TTC549 (cell line): Measurements from ENCODE around the gene SMAD1.
"Not testable (repeated sequence)": the region's sequence is repeated elsewhere in the genome, so short reads cannot be mapped to it uniquely, and the experiment has no call there.

Experiments used
- FAIRE-seq: peaks from 2 replicates; lab custom pipeline; 2012; peaks lifted over from hg19 to GRCh38; lab: Jason Lieb, UNC

SMAD1 gene

DNA sequence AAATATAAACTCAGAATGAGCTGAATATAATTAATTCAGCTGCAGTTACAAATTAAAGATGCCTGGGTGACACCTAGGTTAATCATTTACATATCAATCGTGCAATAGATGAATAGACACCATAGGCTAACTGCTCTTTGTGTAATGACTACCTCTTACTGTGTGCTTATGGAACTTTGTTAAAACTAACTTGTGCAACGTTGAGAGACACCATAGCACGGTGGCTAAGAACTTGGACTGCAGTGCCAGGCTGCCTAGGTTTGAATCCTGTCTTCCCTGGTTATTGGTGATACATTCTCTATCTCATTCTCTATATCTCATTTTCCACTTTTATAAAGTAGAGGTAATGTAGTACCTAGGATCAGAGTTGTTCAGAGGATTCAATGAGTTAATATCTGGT is 46.9 kb downstream of the SMAD1 start:
- FAIRE-seq = no peak

DNA sequence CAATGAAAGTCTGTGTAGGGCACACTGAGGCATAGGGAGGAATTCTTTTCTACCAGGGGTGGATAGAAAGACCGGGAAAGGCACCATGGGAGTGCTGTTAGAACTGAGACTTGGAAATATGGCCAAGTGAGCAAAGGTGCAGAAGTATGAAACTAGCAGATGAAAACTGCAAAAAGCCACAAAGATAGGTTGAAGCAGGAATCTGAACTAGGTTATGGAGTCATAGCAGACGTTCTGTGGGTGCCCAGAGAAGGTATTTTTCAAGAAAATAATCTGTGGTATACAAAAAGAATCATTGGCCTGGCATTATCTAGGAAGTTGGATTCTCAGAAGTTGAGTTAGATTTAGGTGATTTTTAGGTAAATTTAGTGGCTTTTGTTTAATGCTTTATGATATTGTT is 48.5 kb downstream of the SMAD1 start:
- no peak for FAIRE-seq

DNA sequence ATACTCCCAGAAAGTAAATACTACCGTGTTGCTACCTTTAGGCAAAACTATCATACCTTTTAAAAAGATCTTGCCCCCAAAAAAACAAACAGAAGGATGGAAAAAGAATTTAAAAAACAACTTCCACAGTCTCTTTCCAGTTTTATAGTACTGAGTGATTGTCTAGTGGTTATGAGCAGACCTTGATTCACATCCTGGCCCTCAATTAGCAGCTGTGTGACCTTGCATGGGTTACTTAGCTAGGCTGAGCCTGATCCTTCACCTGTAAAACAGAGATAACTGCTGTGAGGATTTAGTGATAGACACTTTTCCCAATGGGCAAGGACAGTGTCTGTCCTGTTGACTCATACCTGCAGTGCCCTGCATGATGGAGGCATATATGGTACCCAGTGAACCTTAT is 49.0 kb downstream of the SMAD1 start:
- FAIRE-seq = no peak

DNA sequence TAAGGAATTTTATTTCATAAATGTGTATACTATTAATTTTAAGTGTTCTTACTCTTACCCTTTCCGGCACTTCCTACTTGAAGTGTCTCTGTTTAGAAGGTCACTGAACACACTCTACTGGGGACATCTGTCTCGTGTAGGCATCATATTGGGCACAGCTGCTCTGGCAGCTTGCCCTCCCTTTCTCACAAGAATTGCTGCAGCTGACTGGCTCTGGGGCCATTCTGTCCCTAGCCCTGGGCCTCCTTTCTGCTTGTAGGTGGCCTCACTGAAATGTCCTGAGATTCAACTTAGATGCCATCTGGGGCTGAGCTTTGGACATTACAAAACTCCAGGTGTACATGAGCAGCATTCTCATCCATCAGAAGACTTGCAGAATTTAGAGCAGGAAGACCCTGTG is 49.6 kb downstream of the SMAD1 start:
- FAIRE-seq = no peak

DNA sequence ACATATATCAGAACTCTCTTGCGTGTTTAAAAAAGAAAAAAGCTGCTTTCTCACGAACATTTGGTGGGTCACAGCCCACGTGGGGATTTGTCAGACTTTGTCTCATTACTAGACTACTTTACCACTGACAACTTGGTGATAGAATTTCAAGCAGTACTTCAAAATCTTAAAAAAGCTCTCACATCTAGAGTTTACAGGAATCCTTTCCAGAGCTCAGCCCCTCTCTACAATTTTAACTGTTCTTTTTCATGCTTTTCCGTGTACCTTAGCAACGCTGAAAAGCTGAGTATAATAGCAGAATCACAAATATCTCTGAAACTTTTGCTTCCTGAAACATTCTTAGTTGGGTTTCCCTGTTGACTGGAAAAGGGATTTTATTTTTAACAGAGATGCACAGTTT is 50.2 kb downstream of the SMAD1 start:
- no peak for FAIRE-seq

DNA sequence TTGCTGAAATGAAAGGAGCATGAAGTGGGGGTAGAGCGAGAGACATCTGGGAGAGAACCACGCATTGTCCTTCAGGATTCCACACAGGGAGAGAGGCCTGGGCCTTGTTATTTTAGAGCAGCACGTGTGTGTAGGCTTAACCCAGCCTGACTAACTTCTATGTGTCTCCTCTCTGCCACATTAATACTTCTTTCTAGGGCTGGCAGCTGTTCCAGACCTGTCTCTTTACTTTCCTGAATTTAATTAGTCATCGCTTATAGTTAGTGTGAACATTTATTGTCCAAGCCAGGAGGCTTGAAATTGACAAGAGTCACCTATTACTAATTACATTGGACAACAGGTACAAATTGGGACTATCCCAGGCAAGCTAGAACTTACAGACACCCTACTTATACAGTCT is 51.3 kb downstream of the SMAD1 start:
- no peak for FAIRE-seq

DNA sequence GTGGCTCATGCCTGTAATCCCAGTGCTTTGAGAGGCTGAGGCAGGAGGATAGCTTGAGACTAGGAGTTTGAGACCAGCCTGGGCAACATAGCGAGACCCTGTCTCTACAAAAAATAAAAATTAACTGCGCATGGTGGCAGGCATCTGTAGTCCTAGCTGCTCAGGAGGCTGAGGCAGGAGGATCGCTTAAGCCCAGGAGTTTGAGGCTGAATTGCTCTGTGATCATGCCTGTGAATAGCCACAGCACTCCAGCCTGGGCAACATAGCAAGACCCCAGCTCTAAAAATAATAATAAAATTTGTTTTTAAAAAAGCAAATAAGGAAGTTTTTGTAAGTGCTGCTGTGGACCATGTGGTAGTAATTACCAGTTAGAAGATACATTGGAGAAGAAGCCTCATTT is 51.8 kb downstream of the SMAD1 start:
- FAIRE-seq = not testable (repeated sequence)

DNA sequence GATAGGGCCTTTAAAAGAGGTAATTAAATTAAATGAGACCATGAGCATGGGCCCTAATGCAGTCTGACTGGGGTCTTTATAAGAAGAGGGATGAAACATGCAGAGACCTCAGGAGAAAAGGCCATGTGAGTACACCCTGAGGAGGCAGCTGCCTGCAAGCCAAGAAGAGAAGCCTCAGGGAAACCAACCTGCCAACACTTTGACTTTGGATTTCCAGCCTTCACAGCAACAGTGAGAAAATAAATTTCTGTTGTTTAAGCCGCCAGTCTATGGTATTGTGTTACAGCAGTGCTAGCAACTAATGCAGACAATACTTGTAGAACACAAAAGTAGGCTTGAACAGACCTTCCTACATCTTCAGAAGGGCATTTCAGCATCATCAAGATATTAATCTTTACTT is 52.3 kb downstream of the SMAD1 start:
- FAIRE-seq = no peak

DNA sequence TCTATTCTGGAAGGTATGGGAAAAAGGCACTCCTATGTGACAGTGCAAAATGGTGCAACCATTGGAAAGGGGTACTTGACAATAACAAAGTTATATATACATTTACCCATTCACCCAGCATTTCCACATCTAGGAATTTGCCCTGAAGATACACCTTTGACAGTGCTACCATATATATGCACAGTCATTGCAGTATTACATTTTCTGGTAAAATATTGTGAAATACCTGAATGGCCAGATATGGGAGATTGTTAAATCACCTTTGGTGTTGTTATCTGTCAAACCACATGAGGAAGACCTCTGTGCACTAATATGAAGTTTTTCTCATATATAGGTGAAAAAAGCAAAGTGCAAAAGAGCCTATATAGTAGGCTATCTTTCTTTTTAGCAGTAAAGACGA is 53.5 kb downstream of the SMAD1 start:
- FAIRE-seq = no peak

DNA sequence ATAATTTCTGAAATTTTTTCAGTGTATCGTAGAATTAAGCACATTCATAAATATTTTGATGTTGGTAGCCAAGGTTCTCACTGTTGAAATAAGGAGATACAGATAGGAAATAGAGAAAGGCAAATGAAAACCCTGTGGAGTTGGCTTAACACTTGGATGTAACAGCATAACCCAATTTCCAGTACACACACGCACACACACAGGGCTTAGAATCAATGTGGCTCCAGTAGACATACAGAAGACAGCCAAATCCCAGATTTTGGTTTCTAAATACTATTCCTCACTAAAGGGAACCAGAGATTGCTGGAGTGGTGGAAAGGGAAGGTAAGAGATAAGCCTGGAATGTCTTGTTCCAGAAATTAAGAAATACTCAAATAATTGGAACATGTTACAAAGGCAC is 54.4 kb downstream of the SMAD1 start:
- no peak for FAIRE-seq

DNA sequence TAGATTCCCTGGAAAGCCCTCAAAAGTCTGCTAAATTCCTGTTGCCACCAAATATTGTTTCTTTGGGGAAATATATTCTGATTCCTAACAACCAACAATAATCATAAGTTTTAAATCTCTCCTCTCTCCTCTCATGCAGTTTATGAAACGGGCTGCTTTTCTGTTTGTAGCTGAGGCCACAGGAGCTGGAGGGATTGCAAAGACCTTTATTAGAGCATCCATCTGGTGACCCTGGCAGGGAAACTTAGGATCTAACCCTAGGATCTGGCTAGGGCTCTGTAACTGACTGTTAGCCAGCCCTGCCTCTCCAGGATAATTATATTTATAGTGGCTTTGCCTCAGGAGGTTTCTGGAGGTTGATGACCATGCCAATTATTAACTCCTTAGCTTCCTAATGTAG is 56.9 kb downstream of the SMAD1 start:
- no peak for FAIRE-seq

DNA sequence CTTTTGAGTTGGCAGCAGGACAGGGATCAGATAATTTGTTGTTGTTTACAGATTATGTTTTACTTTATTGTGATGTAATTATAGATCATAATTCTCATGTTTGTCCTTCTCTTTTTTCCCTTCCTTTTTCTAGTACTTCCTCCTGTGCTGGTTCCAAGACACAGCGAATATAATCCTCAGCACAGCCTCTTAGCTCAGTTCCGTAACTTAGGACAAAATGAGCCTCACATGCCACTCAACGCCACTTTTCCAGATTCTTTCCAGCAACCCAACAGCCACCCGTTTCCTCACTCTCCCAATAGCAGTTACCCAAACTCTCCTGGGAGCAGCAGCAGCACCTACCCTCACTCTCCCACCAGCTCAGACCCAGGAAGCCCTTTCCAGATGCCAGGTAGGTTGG is 58.0 kb downstream of the SMAD1 start:
- no peak for FAIRE-seq

DNA sequence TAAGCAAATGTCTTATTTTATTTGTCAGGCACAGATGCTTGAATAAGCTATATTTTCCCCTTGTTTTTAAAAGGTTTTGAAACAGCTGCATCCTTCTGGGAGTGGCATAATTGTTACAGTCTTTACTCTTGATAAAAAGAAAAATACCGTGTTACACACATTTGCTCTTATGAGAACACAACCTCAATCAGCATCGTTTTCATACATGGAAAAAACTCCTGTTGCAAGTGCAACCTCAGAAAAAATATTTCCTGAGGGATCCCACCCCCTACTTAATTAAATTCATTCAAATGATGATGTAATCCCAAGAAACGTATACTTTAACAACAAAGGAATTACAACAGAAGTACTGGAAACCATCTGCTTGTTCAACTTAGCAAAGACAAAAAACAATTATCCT is 58.6 kb downstream of the SMAD1 start:
- no peak for FAIRE-seq

DNA sequence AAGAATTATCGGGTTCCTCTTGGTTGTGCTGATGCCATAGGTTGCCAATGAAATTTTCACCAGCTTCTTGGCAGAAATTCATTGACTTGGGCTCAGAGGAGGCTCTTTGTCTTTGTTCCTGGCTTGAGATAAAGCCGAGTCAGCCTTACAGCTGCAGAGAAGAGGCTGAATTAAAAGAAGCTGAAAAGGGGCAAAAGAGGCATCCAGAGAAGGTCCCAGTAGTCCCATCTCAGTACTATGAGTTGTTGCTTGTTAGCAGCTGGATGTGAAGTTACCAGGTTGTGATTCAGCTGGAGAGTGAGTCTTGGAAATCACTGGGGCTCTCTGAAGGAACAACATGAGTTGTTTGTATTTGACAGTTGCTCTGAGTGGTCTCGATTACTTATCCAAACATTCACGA is 59.7 kb downstream of the SMAD1 start:
- no peak for FAIRE-seq

DNA sequence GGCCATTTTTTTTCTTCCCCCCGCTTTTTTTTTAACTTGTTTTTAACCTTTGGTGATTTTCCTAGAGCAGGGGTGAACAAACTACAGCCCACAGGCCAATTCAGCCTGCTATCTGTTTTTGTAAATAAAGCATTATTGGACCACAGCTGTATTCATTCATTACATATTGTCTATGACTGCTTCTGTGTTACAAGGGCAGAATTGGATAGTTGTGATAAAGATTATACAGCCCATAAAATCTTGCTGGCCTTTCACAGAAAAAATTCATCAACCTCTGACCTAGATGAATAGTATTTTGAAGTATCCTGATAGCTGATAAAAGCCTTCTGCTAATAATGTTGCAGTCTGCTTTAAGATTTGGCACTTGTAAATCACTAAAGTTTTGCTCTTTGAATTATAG is 63.4 kb downstream of the SMAD1 start:
- no peak for FAIRE-seq

DNA sequence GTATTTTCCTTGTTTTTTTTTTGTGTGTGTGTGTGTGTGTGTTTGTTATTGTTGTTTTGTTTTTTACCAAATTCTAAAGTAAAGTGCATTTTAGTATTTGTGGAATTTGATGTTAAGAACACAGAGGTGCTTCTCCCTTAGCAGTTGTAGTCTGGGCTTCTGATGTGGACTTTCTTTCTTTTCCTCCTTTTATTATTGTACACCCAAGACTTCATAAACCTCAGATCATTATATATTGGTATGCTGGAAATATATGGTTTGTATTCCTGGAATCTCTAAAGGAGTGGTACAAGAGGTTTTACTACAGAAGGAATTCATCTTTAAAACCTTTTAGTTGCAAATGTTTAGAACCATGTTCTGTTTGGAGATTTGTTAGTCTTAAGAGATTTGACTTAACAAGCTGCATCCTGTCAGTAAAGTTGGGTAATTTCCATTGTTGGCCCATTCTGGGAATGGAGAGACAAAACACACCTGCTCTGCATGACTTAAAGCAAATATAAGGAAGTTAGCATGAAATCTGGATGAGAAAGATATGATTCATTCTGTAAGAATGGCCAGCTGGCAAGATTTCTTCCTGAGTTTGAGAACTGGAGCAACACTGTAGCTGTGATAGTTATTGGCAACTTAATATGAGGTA is 64.0 kb downstream of the SMAD1 start:
- no peak for FAIRE-seq

DNA sequence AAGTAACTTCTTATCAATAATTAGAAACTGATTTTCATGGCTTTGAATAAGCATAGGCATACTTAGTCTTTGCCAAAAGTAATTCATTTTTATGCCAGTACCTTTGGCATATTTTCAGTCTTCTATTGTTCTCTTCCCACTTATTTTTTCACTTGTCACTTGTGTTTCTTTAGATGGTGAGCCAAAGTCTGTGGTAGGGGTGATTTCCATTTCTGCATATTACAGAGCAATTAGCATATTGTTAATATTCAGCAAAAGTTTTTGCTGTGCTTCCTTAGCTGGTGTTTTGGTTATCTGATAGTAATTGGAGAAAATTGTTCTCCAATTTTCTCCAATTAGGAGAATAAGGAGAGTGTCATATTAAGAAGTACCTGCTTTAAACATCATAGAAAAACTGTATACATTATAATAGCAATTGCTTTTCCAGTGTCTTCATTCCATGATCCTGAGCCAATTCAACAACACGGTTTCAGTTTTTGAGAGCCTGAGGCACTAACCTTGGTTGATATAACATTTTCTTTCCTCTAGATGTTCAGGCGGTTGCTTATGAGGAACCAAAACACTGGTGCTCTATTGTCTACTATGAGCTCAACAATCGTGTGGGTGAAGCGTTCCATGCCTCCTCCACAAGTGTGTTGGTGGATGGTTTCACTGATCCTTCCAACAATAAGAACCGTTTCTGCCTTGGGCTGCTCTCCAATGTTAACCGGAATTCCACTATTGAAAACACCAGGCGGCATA is 64.7 kb downstream of the SMAD1 start:
- FAIRE-seq = no peak

DNA sequence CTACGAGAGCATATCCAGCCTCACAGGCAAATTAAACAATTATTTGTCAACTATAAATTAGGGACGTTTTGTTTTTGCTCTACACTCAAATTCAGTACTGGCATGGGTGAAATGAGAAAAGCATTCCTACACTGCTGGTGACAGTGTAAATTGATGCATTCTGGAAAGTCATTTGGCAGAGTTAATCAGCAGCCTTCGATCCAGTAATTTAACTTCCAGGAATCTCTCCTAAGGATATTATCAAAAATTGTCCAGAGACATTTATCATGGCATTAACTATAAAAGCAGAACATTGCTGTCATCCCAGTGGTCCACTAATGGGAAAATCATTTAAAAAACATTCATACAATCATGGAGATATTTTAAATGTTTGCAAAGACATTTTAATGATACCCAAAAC is 70.0 kb downstream of the SMAD1 start:
- no peak for FAIRE-seq

DNA sequence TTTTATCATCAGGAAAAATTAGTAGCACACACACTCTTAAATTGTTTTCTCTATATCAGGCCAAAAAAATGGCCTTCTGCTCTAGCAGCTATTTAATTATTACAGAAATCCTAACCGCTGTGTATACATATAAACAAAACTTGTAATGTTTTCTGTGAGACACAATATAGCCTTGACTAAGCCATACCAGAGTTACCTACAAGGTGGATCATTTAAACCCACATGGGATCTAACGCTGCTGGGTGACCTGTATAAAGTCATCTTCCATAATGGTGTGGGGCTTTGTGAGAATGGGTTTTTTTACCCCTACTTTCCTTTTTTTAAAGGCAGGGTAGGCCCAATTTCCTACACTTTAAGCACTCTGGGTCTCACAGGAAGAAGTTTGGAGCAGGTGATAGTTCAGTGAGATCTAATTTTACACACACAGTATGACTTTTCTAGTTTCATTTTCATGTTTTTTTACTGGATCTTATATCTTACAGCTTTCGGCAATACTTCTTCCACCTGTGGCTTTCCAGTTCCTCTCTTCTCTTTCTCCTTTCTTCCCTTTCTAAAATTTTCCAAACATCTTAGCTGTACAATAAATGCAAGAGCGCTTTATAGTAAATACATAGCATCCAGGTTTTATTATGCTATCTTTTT is 70.6 kb downstream of the SMAD1 start:
- no peak for FAIRE-seq

DNA sequence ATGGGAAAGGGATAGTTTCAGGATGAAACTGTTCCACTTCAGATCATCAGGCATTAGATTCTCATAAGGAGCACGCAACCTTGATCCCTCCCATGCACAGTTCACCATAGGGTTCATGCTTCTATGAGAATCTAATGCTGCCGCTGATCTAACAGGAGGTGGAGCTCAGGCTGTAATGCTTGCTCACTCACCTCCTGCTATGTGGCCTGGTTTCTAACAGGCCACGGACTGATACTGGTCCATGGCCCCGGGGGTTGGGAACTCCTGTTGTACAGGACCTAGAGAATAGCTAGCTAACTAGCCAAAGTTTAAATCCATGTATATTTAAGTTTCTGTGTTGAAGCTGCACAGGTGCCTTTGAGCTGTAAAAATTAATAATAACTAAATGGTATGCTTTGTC is 71.7 kb downstream of the SMAD1 start:
- FAIRE-seq = no peak

DNA sequence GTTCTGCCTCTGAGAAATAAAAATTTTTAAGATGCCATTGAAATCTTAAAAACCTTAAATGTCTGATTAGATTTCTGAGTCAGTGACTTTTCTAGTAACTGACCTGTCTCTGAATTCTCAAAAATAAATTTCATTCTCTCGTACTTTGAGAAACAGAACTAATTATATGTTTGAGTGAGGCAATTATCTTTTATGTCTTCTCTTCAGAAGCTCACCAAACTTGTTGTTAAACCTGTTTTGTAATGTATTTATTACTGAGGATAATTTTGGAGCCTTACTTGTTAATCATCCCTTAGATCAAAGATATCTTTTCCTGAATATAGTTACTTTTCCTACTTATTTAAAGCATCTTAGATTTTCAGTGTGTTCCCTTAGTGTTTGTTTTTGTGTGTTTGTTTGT is 73.0 kb downstream of the SMAD1 start:
- FAIRE-seq = no peak

DNA sequence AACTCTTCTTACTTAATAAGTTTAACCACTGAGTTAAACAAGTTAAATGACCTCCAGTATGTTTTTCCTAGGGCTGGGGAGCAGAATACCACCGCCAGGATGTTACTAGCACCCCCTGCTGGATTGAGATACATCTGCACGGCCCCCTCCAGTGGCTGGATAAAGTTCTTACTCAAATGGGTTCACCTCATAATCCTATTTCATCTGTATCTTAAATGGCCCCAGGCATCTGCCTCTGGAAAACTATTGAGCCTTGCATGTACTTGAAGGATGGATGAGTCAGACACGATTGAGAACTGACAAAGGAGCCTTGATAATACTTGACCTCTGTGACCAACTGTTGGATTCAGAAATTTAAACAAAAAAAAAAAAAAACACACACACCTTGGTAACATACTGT is 76.1 kb downstream of the SMAD1 start:
- peak; percentile 19 for FAIRE-seq

DNA sequence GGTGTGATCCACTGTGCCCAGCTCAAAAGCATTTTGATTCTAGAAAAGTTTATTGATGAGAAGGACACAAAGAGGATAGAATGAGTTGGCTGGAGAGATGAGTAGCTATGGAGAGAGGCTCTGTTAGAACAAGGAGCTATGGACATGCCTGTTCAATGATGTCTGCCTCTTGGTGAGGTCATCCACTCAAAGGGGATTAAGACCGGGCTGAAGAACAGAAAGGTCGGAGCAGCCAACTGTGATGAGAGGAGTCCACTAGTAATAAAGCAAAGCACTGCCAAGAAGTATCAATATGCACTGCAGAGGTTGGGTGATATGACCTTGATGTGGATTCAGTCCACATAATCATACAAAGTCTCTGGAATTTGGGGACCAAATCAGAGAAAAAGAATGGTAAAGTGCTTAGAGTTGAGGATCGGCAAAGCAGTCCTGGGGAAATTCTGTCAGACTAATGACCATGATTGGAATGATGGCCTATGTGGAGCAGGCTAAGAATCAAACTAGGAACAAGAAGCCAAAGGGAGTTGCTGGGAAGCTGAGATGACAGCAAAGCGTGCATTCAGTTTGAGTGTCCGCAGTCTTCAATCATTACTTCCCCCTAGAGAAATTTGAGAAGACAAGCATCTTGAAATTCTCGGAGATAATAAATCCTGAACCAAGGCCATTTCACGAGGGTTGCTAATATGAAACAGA is 81.8 kb downstream of the SMAD1 start:
- no peak for FAIRE-seq
